ENCODE results near the gene ARL5A. TPM values are rescaled to one million over a fixed set of nuclear protein-coding genes. Genes with fewer than 3 reads are reported as not detected.

The ARL5A gene
- total and polyA plus RNA-seq, 2 donors (not counting 1 experiment from before 2014, with no cell fraction given): 29.8 to 40.3 TPM

DNA sequence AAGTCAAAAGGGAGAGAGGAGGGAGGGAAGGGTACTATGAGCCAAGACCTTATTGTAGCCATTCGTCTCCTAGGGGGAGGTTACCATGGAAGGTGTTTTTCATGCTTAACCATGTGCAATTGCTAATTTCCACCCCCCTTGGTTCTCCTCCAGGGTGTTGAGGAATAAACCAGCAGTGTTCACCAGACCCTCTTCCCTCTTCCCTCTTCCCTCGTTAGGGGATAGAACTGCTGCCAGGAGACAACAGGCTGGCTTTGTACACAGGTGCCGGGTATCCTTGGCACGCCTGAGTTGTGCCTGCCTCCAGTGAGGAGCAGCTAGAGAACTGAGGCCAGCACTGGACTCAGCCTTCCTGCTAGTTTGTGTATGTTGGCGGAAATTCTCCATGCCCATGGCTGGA, 41.1 kb upstream of the ARL5A start:
- Histone ChIP-seq H2AFZ (ENCODE audit: low read length) (no peak overlapping the region), H3K9me3 (ENCODE audit: control insufficient read depth, insufficient read depth, low read depth, low read length) (no peaks in the 10 kb centered on the region), H3K27ac (ENCODE audit: insufficient read depth, low read length) (no peak overlapping the region), H3K4me2 (ENCODE audit: extremely low read depth, insufficient read depth, low read length) (no peak overlapping the region), H3K4me3 (replicated peaks in 1 of 4; ENCODE audit: control extremely low read depth in 1 of 4, insufficient read depth in 1 of 4, low read depth in 3 of 4, low read length in 4 of 4) (no peak overlapping the region), H3K79me2 (ENCODE audit: control insufficient read depth, insufficient read depth, low read length) (no peaks in the 10 kb centered on the region), H3K9ac (ENCODE audit: insufficient read depth, low read length) (no peak overlapping the region), H3K36me3 (ENCODE audit: control insufficient read depth, insufficient read depth, low read length) (no peaks in the 10 kb centered on the region), H4K20me1 (ENCODE audit: control insufficient read depth, extremely low read depth, insufficient read depth, low read length) (no peaks in the 10 kb centered on the region), H3K4me1 (ENCODE audit: control insufficient read depth, extremely low read depth, insufficient read depth, low read length) (no peaks in the 10 kb centered on the region), H3K27me3 (ENCODE audit: control insufficient read depth, insufficient read depth, low read length) (no peaks in the 10 kb centered on the region)
- no peak for TF ChIP-seq EZH2 (IDR thresholded peaks at IDR 0.05; ENCODE audit: low read length, missing control alignments)
- TF ChIP-seq, protein P1, sequence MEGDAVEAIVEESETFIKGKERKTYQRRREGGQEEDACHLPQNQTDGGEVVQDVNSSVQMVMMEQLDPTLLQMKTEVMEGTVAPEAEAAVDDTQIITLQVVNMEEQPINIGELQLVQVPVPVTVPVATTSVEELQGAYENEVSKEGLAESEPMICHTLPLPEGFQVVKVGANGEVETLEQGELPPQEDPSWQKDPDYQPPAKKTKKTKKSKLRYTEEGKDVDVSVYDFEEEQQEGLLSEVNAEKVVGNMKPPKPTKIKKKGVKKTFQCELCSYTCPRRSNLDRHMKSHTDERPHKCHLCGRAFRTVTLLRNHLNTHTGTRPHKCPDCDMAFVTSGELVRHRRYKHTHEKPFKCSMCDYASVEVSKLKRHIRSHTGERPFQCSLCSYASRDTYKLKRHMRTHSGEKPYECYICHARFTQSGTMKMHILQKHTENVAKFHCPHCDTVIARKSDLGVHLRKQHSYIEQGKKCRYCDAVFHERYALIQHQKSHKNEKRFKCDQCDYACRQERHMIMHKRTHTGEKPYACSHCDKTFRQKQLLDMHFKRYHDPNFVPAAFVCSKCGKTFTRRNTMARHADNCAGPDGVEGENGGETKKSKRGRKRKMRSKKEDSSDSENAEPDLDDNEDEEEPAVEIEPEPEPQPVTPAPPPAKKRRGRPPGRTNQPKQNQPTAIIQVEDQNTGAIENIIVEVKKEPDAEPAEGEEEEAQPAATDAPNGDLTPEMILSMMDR (conservative IDR thresholded peaks at IDR 0.05 in 1 of 2, IDR thresholded peaks at IDR 0.05 in 1 of 2; ENCODE audit: low read depth in 1 of 2, low read length in 2 of 2): no peak
- DNase-seq (ENCODE audit: low read depth in 2 of 2): no peak

DNA sequence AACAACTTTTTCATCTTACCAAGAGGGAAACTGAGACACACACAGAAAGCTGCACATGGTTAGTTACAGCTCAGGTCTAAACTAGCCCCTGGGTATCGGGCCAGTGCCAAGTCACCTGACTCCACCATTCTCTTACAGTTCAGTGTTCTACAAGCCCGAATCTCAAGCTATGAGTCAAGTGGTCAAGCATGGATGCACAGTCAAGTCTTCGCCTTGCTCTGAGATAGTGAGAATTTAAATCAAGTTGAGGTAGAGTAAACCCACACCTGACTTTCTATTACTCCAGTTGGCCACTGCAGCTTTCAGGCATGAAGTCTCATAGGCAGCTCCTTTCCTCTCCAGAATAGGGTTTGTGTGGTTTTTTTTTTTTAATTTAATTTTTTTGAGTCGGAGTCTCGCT, 34.5 kb upstream of the ARL5A start:
- no peaks in the 10 kb centered on the region for H3K36me3 ChIP-seq (ENCODE audit: control insufficient read depth, insufficient read depth, low read length)
- TF ChIP-seq EZH2 (IDR thresholded peaks at IDR 0.05; ENCODE audit: low read length, missing control alignments): no peak
- TF ChIP-seq, protein P1 (conservative IDR thresholded peaks at IDR 0.05 in 1 of 2, IDR thresholded peaks at IDR 0.05 in 1 of 2; ENCODE audit: low read depth in 1 of 2, low read length in 2 of 2): no peak
- no peak overlapping the region for H3K27ac ChIP-seq (ENCODE audit: insufficient read depth, low read length)
- H3K9me3 ChIP-seq (ENCODE audit: control insufficient read depth, insufficient read depth, low read depth, low read length): no peaks in the 10 kb centered on the region
- H3K4me1 ChIP-seq (ENCODE audit: control insufficient read depth, extremely low read depth, insufficient read depth, low read length): no peaks in the 10 kb centered on the region
- no peak overlapping the region for H2AFZ ChIP-seq (ENCODE audit: low read length)
- no peak for DNase-seq (ENCODE audit: low read depth in 2 of 2)
- H3K9ac ChIP-seq (ENCODE audit: insufficient read depth, low read length): no peak overlapping the region
- no peak overlapping the region for H3K4me3 ChIP-seq (replicated peaks in 1 of 4; ENCODE audit: control extremely low read depth in 1 of 4, insufficient read depth in 1 of 4, low read depth in 3 of 4, low read length in 4 of 4)
- no peaks in the 10 kb centered on the region for H4K20me1 ChIP-seq (ENCODE audit: control insufficient read depth, extremely low read depth, insufficient read depth, low read length)
- H3K4me2 ChIP-seq (ENCODE audit: extremely low read depth, insufficient read depth, low read length): no peak overlapping the region
- H3K79me2 ChIP-seq (ENCODE audit: control insufficient read depth, insufficient read depth, low read length): no peaks in the 10 kb centered on the region
- no peaks in the 10 kb centered on the region for H3K27me3 ChIP-seq (ENCODE audit: control insufficient read depth, insufficient read depth, low read length)

DNA sequence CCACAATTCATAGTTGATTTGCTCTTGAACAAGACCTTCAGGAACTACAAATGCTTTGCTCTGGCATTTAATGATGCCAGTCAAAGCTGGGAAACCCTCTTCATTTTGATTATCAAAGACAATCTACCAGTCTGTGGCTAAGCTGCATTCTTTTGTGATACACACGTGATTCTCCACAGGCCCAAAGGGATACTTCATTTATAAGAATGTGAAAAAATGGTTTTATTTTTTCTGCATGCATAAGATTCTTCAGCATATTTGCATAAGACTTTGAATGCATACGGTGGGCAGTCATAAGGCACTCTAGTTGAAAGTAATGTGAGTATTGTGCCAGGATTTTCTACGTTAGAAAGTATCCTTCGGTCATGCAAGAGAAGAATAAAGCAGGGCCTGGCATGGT, 33.0 kb upstream of the ARL5A start:
- no peak overlapping the region for H3K9ac ChIP-seq (ENCODE audit: insufficient read depth, low read length)
- no peaks in the 10 kb centered on the region for H3K4me1 ChIP-seq (ENCODE audit: control insufficient read depth, extremely low read depth, insufficient read depth, low read length)
- no peaks in the 10 kb centered on the region for H3K79me2 ChIP-seq (ENCODE audit: control insufficient read depth, insufficient read depth, low read length)
- H3K4me3 ChIP-seq (replicated peaks in 1 of 4; ENCODE audit: control extremely low read depth in 1 of 4, insufficient read depth in 1 of 4, low read depth in 3 of 4, low read length in 4 of 4): no peak overlapping the region
- no peak overlapping the region for H3K27ac ChIP-seq (ENCODE audit: insufficient read depth, low read length)
- no peaks in the 10 kb centered on the region for H3K27me3 ChIP-seq (ENCODE audit: control insufficient read depth, insufficient read depth, low read length)
- TF ChIP-seq, protein P1 (conservative IDR thresholded peaks at IDR 0.05 in 1 of 2, IDR thresholded peaks at IDR 0.05 in 1 of 2; ENCODE audit: low read depth in 1 of 2, low read length in 2 of 2): no peak
- TF ChIP-seq EZH2 (IDR thresholded peaks at IDR 0.05; ENCODE audit: low read length, missing control alignments): no peak
- peak in 1 of 2 donors; percentile 25 for DNase-seq (ENCODE audit: low read depth in 2 of 2)
- H3K9me3 ChIP-seq (ENCODE audit: control insufficient read depth, insufficient read depth, low read depth, low read length): no peaks in the 10 kb centered on the region
- no peaks in the 10 kb centered on the region for H3K36me3 ChIP-seq (ENCODE audit: control insufficient read depth, insufficient read depth, low read length)
- H2AFZ ChIP-seq (ENCODE audit: low read length): no peak overlapping the region
- no peaks in the 10 kb centered on the region for H4K20me1 ChIP-seq (ENCODE audit: control insufficient read depth, extremely low read depth, insufficient read depth, low read length)
- no peak overlapping the region for H3K4me2 ChIP-seq (ENCODE audit: extremely low read depth, insufficient read depth, low read length)

Data from fibroblast of lung (primary cell).